ENCODE data around the gene GLS.

Gene GLS

DNA sequence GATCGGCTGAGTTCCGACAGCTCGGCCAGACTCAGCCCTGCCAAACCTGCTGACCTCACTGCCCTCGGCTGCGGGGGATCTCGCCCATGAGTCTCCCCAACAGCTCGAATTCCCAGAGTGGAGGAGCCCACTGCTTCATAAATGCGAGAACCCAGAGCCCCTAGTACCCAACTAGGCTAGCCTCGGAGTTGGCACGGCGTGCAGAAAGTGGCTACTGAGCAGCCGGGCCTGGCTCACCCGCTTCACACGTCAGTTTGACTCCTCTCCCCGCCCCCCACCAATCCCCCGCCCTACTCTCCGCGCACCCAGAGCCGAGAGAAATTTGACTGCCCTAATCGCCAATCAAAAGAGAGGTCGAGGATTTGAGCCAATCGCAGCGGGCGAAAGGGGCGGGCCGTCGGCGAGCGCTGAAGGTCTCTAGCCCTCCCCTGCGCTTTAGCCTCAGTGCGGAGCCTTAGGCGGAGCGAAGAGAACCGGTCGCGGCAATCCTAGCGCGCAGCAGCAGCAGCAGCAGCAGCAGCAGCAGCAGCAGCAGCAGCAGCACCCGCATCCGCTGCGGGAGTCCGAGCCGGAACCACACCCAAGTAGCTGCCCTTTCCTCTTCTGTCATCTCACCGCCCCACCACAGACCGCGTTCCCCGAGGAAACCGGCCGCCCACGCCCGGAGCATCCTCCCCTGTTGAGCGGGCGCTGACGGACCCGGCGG is at the start of gene GLS:
TSS of gene GLS (plus strand) at position 444 of the 706 bp plus-strand sequence. CDS start 264 bp downstream, outside the sequence.
- TF ChIP-seq ZFX (IDR thresholded peaks at IDR 0.05; ENCODE audit: borderline replicate concordance) (no peak), CTCF (IDR thresholded peaks at IDR 0.05) (no peak)
- H3K27ac ChIP-seq = peak within 1 kb of the TSS; percentile 78

DNA sequence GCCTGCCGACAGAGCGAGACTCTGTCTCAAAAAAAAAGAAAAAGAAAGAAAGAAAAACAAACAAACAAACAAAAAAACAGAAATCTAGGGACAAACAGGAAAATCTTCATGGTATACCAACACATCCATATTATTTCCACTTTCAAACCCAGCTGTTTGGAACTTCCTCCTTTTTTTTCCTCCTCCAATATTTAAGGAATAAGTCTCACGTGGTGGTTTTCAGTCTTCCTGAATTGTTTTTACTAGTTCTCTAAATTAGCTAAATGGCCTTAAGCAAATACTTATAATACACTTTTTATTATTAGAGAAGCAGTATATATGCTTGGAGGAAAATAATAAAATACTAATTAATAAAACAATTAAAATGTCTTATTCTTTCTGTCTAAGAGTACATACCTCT is 48.7 kb upstream of the GLS start:
- no peak overlapping the region for H3K27ac ChIP-seq
- no peak for TF ChIP-seq ZFX (IDR thresholded peaks at IDR 0.05; ENCODE audit: borderline replicate concordance)
- no peak for TF ChIP-seq CTCF (IDR thresholded peaks at IDR 0.05)

- no peak for TF ChIP-seq ZFX (IDR thresholded peaks at IDR 0.05; ENCODE audit: borderline replicate concordance)
- TF ChIP-seq CTCF (IDR thresholded peaks at IDR 0.05) = no peak
Measured at GRCh38 chr2:190834890-190835208, 45.8 kb upstream of the GLS start.

DNA sequence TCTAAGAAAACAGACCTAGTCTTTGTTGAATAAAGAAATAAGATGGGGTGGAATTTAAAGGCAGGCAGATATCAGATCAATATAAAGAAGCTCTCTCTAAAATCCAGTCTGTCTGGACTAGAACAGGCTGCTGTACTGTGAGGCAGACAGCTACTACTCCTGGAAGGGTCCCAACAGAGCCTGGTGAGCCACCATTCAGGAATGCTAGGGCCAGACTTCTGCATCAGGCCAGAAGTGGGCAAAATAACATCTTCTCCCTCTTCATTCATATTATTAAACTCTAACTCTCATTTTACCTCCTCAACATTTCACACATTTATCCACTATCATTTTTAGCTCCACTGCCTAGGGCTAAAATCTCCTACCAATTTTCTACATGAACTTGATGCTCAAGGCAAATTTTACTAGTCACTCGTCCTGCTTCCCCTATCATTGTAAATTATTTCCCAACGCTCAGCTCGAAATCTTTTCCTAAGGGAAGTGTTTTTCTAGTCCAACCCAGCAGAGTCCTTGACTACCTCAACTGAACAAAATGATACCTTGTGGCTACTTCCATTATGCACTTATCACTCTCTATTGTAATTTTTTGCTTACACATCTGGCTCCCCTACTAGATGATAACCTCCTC is 45.2 kb upstream of the GLS start:
- TF ChIP-seq ZFX (IDR thresholded peaks at IDR 0.05; ENCODE audit: borderline replicate concordance) (no peak), CTCF (IDR thresholded peaks at IDR 0.05) (no peak)
- no peak overlapping the region for H3K27ac ChIP-seq

More at GRCh38 chr2:190834890-190835208, 45.8 kb upstream of the GLS start:
- H3K27ac ChIP-seq = no peak overlapping the region

DNA sequence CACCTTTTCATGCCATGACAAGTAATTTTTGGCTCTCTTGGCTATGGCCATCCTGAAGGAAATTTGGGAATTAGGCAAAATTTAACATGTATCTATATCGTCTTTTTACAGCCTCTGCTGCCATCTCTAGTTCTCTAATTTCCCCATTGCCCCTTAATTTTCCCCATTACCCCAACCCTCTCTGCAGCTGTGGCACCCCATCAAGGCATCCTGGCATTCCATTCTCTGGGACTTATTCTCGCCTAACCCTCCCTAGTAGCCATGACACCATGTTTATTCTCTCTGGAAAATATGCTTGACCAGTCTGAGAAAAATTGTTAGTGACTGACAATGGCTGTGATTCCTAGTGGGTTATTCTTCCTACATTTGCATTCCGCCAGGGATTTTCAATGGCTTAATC is 43.9 kb upstream of the GLS start:
- no peak overlapping the region for H3K27ac ChIP-seq
- TF ChIP-seq ZFX (IDR thresholded peaks at IDR 0.05; ENCODE audit: borderline replicate concordance) (no peak), CTCF (IDR thresholded peaks at IDR 0.05) (no peak)

DNA sequence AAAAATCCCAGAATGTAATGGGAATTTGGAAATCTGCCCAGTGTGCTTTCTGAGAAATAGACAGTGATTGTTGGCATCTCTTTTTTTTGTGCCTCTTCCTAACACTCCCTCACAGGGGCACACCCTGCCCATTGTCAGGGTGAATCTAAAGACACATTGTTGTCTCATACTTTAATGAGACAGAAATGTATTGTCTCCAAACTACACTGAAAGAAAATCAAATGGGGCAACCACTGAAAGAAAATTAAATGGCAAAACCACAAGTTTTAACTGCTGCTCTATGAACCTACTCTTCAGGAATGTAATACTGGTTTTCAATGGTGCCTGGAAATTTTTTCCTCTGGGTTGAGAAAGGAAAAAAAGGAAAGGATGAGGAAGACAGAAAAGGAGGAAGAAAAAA is 43.2 kb upstream of the GLS start:
- no peak overlapping the region for H3K27ac ChIP-seq
- no peak for TF ChIP-seq ZFX (IDR thresholded peaks at IDR 0.05; ENCODE audit: borderline replicate concordance)
- no peak for TF ChIP-seq CTCF (IDR thresholded peaks at IDR 0.05)

GRCh38 chr2:190837952-190838361 is 42.7 kb upstream of the GLS start:
- TF ChIP-seq ZFX (IDR thresholded peaks at IDR 0.05; ENCODE audit: borderline replicate concordance) (no peak), CTCF (IDR thresholded peaks at IDR 0.05) (no peak)
- H3K27ac ChIP-seq = no peak overlapping the region

Data from 22Rv1 (cell line).